ENCODE measurements around the gene RNF150.

DNA sequence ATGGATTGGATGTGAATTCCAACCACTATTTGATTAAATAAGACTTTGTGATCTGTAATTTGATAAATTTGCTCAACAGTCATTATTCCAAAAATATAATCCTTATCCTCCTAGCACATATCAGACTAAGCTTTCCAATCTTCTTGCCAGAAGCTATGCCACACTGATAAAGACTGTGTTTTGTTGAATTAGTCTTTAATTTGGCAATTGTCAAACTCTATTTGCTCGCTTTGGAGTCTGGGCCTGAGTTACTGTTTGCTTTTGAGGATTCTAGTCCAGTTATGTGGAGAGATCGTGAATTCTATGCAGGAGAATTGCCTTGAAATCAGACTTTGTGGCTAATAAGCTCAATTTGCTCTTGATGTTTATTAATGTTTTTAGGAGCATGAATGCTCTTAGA, 10.9 kb upstream of the RNF150 start:
- no peak for TF ChIP-seq TAF1 (IDR thresholded peaks at IDR 0.05; ENCODE audit: borderline replicate concordance, insufficient read depth, low read length)
- no peak for TF ChIP-seq POLR2AphosphoS5 (IDR thresholded peaks at IDR 0.05; ENCODE audit: low read depth, low read length)
- TF ChIP-seq, protein P1, sequence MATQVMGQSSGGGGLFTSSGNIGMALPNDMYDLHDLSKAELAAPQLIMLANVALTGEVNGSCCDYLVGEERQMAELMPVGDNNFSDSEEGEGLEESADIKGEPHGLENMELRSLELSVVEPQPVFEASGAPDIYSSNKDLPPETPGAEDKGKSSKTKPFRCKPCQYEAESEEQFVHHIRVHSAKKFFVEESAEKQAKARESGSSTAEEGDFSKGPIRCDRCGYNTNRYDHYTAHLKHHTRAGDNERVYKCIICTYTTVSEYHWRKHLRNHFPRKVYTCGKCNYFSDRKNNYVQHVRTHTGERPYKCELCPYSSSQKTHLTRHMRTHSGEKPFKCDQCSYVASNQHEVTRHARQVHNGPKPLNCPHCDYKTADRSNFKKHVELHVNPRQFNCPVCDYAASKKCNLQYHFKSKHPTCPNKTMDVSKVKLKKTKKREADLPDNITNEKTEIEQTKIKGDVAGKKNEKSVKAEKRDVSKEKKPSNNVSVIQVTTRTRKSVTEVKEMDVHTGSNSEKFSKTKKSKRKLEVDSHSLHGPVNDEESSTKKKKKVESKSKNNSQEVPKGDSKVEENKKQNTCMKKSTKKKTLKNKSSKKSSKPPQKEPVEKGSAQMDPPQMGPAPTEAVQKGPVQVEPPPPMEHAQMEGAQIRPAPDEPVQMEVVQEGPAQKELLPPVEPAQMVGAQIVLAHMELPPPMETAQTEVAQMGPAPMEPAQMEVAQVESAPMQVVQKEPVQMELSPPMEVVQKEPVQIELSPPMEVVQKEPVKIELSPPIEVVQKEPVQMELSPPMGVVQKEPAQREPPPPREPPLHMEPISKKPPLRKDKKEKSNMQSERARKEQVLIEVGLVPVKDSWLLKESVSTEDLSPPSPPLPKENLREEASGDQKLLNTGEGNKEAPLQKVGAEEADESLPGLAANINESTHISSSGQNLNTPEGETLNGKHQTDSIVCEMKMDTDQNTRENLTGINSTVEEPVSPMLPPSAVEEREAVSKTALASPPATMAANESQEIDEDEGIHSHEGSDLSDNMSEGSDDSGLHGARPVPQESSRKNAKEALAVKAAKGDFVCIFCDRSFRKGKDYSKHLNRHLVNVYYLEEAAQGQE (IDR thresholded peaks at IDR 0.05; ENCODE audit: insufficient read depth in 1 of 2, low read depth in 2 of 2, low read length in 2 of 2): no peak
- no peak for TF ChIP-seq SIN3A (IDR thresholded peaks at IDR 0.05; ENCODE audit: borderline replicate concordance, insufficient read depth, low read length)
- TF ChIP-seq FOXP2 (optimal IDR thresholded peaks at IDR 0.05; ENCODE audit: borderline replicate concordance, extremely low read depth, extremely low read length, insufficient read depth): no peak
